ENCODE results near the gene BAIAP2L2.

Gene BAIAP2L2

GRCh38 chr22:38075961-38076360 lies 34.5 kb downstream of the BAIAP2L2 start:
- Mint-ChIP-seq H3K4me3 (no peak overlapping the region), H3K27me3 (peaks cover 6% of the 10 kb centered on the region), H3K27ac (no peak overlapping the region), H3K36me3 (peaks cover 20% of the 10 kb centered on the region), H3K4me1 (no peaks in the 10 kb centered on the region), H3K9me3 (no peaks in the 10 kb centered on the region)
- ATAC-seq (ENCODE audit: low read depth) (no peak), DNase-seq (ENCODE audit: low spot score in 2 of 2) (no peak)

- no peak overlapping the region for H3K4me3 Mint-ChIP-seq
- H3K27ac Mint-ChIP-seq: no peak overlapping the region
- peaks cover 25% of the 10 kb centered on the region for H3K36me3 Mint-ChIP-seq
- ATAC-seq (ENCODE audit: low read depth): no peak
- no peaks in the 10 kb centered on the region for H3K4me1 Mint-ChIP-seq
- no peaks in the 10 kb centered on the region for H3K9me3 Mint-ChIP-seq
- H3K27me3 Mint-ChIP-seq: peaks cover 6% of the 10 kb centered on the region
- DNase-seq (ENCODE audit: low spot score in 2 of 2): no peak
Measured at GRCh38 chr22:38075105-38075825, 35.2 kb downstream of the BAIAP2L2 start.

- no peaks in the 10 kb centered on the region for H3K9me3 Mint-ChIP-seq
- ATAC-seq (ENCODE audit: low read depth) (no peak), DNase-seq (ENCODE audit: low spot score in 2 of 2) (no peak)
- no peak overlapping the region for H3K4me3 Mint-ChIP-seq
- H3K36me3 Mint-ChIP-seq: peaks cover 28% of the 10 kb centered on the region
- no peak overlapping the region for H3K27ac Mint-ChIP-seq
- no peaks in the 10 kb centered on the region for H3K4me1 Mint-ChIP-seq
- peaks cover under 1% of the 10 kb centered on the region for H3K27me3 Mint-ChIP-seq
Measured at GRCh38 chr22:38074181-38075104, 36.0 kb downstream of the BAIAP2L2 start.

GRCh38 chr22:38073150-38074130 lies 37.0 kb downstream of the BAIAP2L2 start:
- Mint-ChIP-seq H3K27me3 (no peaks in the 10 kb centered on the region), H3K36me3 (peaks cover 28% of the 10 kb centered on the region), H3K9me3 (no peaks in the 10 kb centered on the region), H3K4me3 (no peak overlapping the region), H3K27ac (no peak overlapping the region), H3K4me1 (no peaks in the 10 kb centered on the region)
- DNase-seq (ENCODE audit: low spot score in 2 of 2) (no peak), ATAC-seq (ENCODE audit: low read depth) (no peak)

- no peaks in the 10 kb centered on the region for H3K9me3 Mint-ChIP-seq
- H3K27me3 Mint-ChIP-seq: no peaks in the 10 kb centered on the region
- H3K4me3 Mint-ChIP-seq: no peak overlapping the region
- H3K4me1 Mint-ChIP-seq: no peaks in the 10 kb centered on the region
- peaks cover 33% of the 10 kb centered on the region for H3K36me3 Mint-ChIP-seq
- ATAC-seq (ENCODE audit: low read depth) (no peak), DNase-seq (ENCODE audit: low spot score in 2 of 2) (no peak)
- no peak overlapping the region for H3K27ac Mint-ChIP-seq
Measured at GRCh38 chr22:38072322-38073149, 37.9 kb downstream of the BAIAP2L2 start.

GRCh38 chr22:38071421-38072321 lies 38.8 kb downstream of the BAIAP2L2 start:
- no peak for ATAC-seq (ENCODE audit: low read depth)
- Mint-ChIP-seq H3K27ac (no peak overlapping the region), H3K4me3 (no peak overlapping the region), H3K36me3 (peaks cover 36% of the 10 kb centered on the region), H3K9me3 (no peaks in the 10 kb centered on the region), H3K27me3 (no peaks in the 10 kb centered on the region), H3K4me1 (no peaks in the 10 kb centered on the region)
- no peak for DNase-seq (ENCODE audit: low spot score in 2 of 2)

GRCh38 chr22:38070250-38070921 lies 40.1 kb downstream of the BAIAP2L2 start:
- H3K9me3 Mint-ChIP-seq: no peaks in the 10 kb centered on the region
- H3K27me3 Mint-ChIP-seq: no peaks in the 10 kb centered on the region
- no peak overlapping the region for H3K27ac Mint-ChIP-seq
- no peak for ATAC-seq (ENCODE audit: low read depth)
- no peak overlapping the region for H3K4me3 Mint-ChIP-seq
- peaks cover 40% of the 10 kb centered on the region for H3K36me3 Mint-ChIP-seq
- no peak for DNase-seq (ENCODE audit: low spot score in 2 of 2)
- no peaks in the 10 kb centered on the region for H3K4me1 Mint-ChIP-seq

- Mint-ChIP-seq H3K27ac (no peak overlapping the region), H3K4me3 (no peak overlapping the region), H3K27me3 (no peaks in the 10 kb centered on the region), H3K9me3 (no peaks in the 10 kb centered on the region), H3K4me1 (no peaks in the 10 kb centered on the region), H3K36me3 (peaks cover 44% of the 10 kb centered on the region)
- no peak for ATAC-seq (ENCODE audit: low read depth)
- no peak for DNase-seq (ENCODE audit: low spot score in 2 of 2)
Measured at GRCh38 chr22:38069372-38070249, 40.9 kb downstream of the BAIAP2L2 start.

- DNase-seq (ENCODE audit: low spot score in 2 of 2) (no peak), ATAC-seq (ENCODE audit: low read depth) (no peak)
- H3K4me3 Mint-ChIP-seq: no peak overlapping the region
- no peak overlapping the region for H3K27ac Mint-ChIP-seq
- H3K9me3 Mint-ChIP-seq: no peaks in the 10 kb centered on the region
- H3K36me3 Mint-ChIP-seq: peaks cover 41% of the 10 kb centered on the region
- no peaks in the 10 kb centered on the region for H3K4me1 Mint-ChIP-seq
- H3K27me3 Mint-ChIP-seq: no peaks in the 10 kb centered on the region
Measured at GRCh38 chr22:38068641-38069371, 41.7 kb downstream of the BAIAP2L2 start.

GRCh38 chr22:38067761-38068360 lies 42.6 kb downstream of the BAIAP2L2 start:
- no peaks in the 10 kb centered on the region for H3K9me3 Mint-ChIP-seq
- no peaks in the 10 kb centered on the region for H3K27me3 Mint-ChIP-seq
- peaks cover under 1% of the 10 kb centered on the region for H3K4me1 Mint-ChIP-seq
- H3K27ac Mint-ChIP-seq: no peak overlapping the region
- H3K36me3 Mint-ChIP-seq: peaks cover 38% of the 10 kb centered on the region
- DNase-seq (ENCODE audit: low spot score in 2 of 2) (no peak), ATAC-seq (ENCODE audit: low read depth) (no peak)
- H3K4me3 Mint-ChIP-seq: no peak overlapping the region

Data from memory B cell (primary cell).